T-helper 2 cell treated with Interferon-gamma antibody and Interleukin-4, amounts not matched to agents 100 ng/mL and 5 ng/mL, for 36 hours (primary cell): ENCODE measurements around the gene PODXL. TPM values are rescaled to one million over a fixed set of nuclear protein-coding genes. Genes with fewer than 3 reads are reported as not detected.

Experiments
- intact Hi-C: fragments of 100-400 bp; cut with micrococcal nuclease; formaldehyde crosslinking; loops from one replicate; pipeline ENCODE4 v1.15.1; 2023
- total RNA-seq: library from RNA; stranded (reverse); gene quantifications from 2 replicates; pipeline ENCODE4 v1.2.3, GENCODE V29; 2022

PODXL gene
- total RNA-seq, 1 donor from 2014 or later = 1.5 TPM

DNA sequence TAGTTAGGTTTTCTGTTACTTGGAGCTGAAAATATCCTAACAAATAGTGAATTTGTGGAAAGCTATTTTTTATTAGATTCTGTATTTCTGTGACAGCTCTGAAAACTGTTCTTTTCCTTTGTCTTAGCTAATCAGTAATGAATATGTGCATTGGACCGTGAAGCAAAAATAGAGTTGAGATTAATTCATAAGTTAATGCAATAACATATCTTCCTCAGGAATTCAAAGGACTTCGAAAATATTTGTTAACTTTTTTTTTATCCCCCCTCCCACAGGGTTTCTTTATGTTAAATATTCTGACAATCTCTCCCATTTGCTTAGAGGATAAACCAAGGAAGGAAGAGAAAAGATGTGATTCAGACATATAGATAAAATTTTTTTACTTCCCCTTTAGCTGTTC lies 101.4 kb downstream of the PODXL start:
- intact Hi-C loops = no loop called here

GRCh38 chr7:131454498-131454897 lies 101.9 kb downstream of the PODXL start:
- intact Hi-C loops = no loop called here

Other genes starting within 250 kb of the PODXL start
- 35.3 and 36.9 TPM in 2 replicates for gene MKLN1, start 228.8 kb downstream of the PODXL start, total RNA-seq